Vagina (tissue), 2 donors: ENCODE measurements around the gene MUC6.

ENCODE experiments used
- POLR2A ChIP-seq, 2 donors: fragments of 450-650 bp; IDR thresholded peaks; one replicate each; pipeline ENCODE4 v1.6.1; 2017; ENCODE audit warnings: antibody characterized with exemption in 2 of 2, mild to moderate bottlenecking in 2 of 2, moderate library complexity in 2 of 2
- TF ChIP-seq, protein P1 (sequence below), 3 experiments: fragments of 450-650 bp in 2 of 3; fragments of 200-600 bp in 1 of 3; sonication (generic) in 1 of 3; IDR thresholded peaks; one replicate each; pipeline ENCODE4 v1.5.1; 2017 to 2019; ENCODE audit warnings: antibody characterized with exemption in 3 of 3, mild to moderate bottlenecking in 2 of 3, moderate library complexity in 2 of 3

DNA sequence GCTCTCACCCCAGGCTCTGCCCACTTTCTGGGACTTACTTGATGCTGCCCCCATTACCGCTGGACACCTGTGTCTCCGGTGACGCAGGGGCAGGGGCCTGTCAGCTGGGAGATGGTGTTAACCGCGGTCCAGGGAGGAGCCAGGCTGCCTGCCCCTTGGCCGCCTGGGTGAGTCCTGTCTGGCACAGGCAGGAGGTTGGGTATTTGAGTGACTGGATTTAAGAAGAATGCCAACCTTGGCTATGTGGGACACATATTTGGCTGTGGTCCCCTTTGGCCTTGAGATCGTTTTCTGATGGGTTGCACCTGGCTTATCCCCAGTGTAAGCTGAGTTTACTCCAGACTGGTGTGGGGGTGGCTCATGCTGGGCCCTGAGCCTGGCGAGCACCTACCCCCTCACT lies 2.5 kb downstream of the MUC6 start:
- TF ChIP-seq, protein P1, sequence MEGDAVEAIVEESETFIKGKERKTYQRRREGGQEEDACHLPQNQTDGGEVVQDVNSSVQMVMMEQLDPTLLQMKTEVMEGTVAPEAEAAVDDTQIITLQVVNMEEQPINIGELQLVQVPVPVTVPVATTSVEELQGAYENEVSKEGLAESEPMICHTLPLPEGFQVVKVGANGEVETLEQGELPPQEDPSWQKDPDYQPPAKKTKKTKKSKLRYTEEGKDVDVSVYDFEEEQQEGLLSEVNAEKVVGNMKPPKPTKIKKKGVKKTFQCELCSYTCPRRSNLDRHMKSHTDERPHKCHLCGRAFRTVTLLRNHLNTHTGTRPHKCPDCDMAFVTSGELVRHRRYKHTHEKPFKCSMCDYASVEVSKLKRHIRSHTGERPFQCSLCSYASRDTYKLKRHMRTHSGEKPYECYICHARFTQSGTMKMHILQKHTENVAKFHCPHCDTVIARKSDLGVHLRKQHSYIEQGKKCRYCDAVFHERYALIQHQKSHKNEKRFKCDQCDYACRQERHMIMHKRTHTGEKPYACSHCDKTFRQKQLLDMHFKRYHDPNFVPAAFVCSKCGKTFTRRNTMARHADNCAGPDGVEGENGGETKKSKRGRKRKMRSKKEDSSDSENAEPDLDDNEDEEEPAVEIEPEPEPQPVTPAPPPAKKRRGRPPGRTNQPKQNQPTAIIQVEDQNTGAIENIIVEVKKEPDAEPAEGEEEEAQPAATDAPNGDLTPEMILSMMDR (IDR thresholded peaks at IDR 0.05) = no peak
- TF ChIP-seq POLR2A (IDR thresholded peaks at IDR 0.05) = no peak
